Naive B cell (primary cell): ENCODE data around the gene FMNL3. TPM values are rescaled to one million over a fixed set of nuclear protein-coding genes. Genes with fewer than 3 reads are reported as not detected.
"Not testable (repeated sequence)": the region's sequence is repeated elsewhere in the genome, so short reads cannot be mapped to it uniquely, and the experiment has no call there.

Experiments
- ATAC-seq, 2 donors: fragments of 150-1000 bp; cut with Tn5 transposase; 2 replicates each; pipeline ENCODE4 v1.10.0; 2021; ENCODE audit warnings: low read depth in 2 of 2, mild to moderate bottlenecking in 2 of 2, moderate library complexity in 2 of 2
- DNase-seq: peaks from one replicate; pipeline ENCODE4 v3.0.0; 2022
- H3K27ac Mint-ChIP-seq, 6 donors: one replicate each; pipeline ENCODE4 v1.8.0; 2020 to 2022; ENCODE audit warnings: mild to moderate bottlenecking in 6 of 6, mixed read lengths in 6 of 6, moderate library complexity in 5 of 6, inconsistent platforms in 2 of 6
- H3K27me3 Mint-ChIP-seq, 3 donors: one replicate each; pipeline ENCODE4 v1.8.0; 2021 to 2022; ENCODE audit warnings: mixed read lengths in 3 of 3, mild to moderate bottlenecking in 1 of 3
- H3K36me3 Mint-ChIP-seq, 2 donors: one replicate each; pipeline ENCODE4 v1.8.0; 2020 to 2022; ENCODE audit warnings: mixed read lengths in 2 of 2, inconsistent platforms in 1 of 2, mild to moderate bottlenecking in 1 of 2
- H3K4me1 Mint-ChIP-seq, 3 donors: one replicate each; pipeline ENCODE4 v1.8.0; 2020 to 2022; ENCODE audit warnings: mixed read lengths in 3 of 3, inconsistent platforms in 1 of 3, mild to moderate bottlenecking in 1 of 3, moderate library complexity in 1 of 3
- H3K4me3 Mint-ChIP-seq, 8 donors: one replicate each; pipeline ENCODE4 v1.8.0; 2020 to 2022; ENCODE audit warnings: mild to moderate bottlenecking in 8 of 8, mixed read lengths in 8 of 8, moderate library complexity in 8 of 8, inconsistent platforms in 2 of 8
- H3K9me3 Mint-ChIP-seq, 7 donors: one replicate each; pipeline ENCODE4 v1.8.0; 2020 to 2022; ENCODE audit warnings: mixed read lengths in 7 of 7, mild to moderate bottlenecking in 5 of 7, inconsistent platforms in 2 of 7, moderate library complexity in 1 of 7
- polyA plus RNA-seq, 6 donors: library from polyadenylated mRNA; unstranded; fragments of 300-500 nt; fragmentation: Illumina TruSeq; gene quantifications; one replicate each; pipeline ENCODE4 v1.2.3, GENCODE V29; 2021; ENCODE audit warnings: low read depth in 6 of 6

Gene FMNL3
- polyA plus RNA-seq, 6 donors from 2014 or later: 1.6 to 18.3 (median 15.2) TPM

DNA sequence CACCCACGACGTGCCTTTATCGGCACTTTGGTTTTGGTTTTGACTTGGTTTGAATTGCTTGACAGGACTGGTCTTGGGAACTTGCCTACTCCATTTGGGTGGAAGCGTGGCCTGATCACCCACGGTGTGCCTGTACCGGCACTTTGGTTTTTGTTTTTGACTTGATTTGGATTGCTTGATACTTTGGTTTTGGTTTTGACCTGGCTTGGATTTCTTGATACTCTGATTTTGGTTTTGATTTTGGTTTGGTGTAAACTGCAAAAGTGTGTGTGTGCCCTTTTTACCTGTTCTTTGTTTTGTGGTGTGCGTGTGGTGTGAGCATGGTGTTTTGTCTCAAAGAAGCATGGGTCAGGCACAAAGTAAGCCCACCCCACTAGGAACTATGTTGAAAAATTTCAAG is 27.7 kb upstream of the FMNL3 start:
- not testable (repeated sequence) for ATAC-seq, H3K27ac Mint-ChIP-seq, DNase-seq, H3K4me1 Mint-ChIP-seq, H3K4me3 Mint-ChIP-seq
- Mint-ChIP-seq H3K36me3 (peaks cover 0 to 12% of the 10 kb centered on the region in 2 donors), H3K27me3 (peaks cover 4 to 21% (median 17%) of the 10 kb centered on the region in 3 donors), H3K9me3 (peaks cover 5 to 12% (median 9%) of the 10 kb centered on the region in 7 donors)

DNA sequence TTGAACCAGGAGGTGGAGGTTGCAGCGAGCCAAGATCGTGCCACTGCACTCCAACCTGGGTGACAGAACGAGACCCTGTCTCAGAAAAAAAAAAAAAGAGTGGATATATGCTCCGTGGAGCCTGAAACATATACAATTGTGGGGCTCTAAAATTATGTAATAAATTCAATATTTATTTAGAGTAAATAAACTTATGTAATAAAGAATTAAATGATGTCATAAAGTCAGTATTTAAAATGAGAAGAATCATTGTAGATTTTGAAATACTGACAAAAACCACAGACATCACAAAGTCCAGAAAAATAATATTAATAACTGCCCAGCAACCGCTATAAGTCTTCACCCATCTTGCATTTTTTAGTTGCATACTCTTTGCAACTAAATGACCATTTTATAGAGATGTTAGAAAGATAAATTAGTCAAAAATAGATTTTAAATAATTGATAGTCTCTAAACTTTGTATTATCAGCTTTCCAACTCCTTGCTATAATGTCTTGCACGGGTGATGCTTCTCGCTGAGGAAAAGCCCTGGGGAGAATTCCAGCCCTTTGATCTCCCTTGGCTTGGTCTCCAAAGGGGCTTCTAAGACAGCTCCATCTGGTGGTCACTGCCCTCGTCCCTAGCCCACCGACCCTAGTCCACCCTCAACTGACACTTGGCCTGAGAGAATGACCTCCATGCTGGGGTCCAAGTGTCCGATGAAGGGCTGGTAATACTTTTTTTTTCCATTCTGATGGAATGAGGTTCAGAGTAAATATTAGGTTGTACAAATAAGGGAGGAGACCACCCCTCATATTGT is 26.2 kb upstream of the FMNL3 start:
- Mint-ChIP-seq H3K27ac (no peak overlapping the region), H3K36me3 (peaks cover 0 to 12% of the 10 kb centered on the region in 2 donors), H3K9me3 (peaks cover 5 to 12% (median 9%) of the 10 kb centered on the region in 7 donors), H3K4me1 (peaks cover 0 to 4% (median 0%) of the 10 kb centered on the region in 3 donors), H3K4me3 (no peak overlapping the region), H3K27me3 (peaks cover 4 to 21% (median 17%) of the 10 kb centered on the region in 3 donors)
- ATAC-seq (no peak), DNase-seq (no peak)

GRCh38 chr12:49730568-49731101 is 23.4 kb upstream of the FMNL3 start:
- H3K27me3 Mint-ChIP-seq: peaks cover 7 to 34% (median 31%) of the 10 kb centered on the region in 3 donors
- H3K36me3 Mint-ChIP-seq: peaks cover 0 to 11% of the 10 kb centered on the region in 2 donors
- no peak overlapping the region for H3K27ac Mint-ChIP-seq
- DNase-seq (no peak), ATAC-seq (no peak)
- H3K4me3 Mint-ChIP-seq: no peak overlapping the region
- H3K9me3 Mint-ChIP-seq: peaks cover 8 to 14% (median 9%) of the 10 kb centered on the region in 7 donors
- H3K4me1 Mint-ChIP-seq: peaks cover 0 to 4% (median 0%) of the 10 kb centered on the region in 3 donors

GRCh38 chr12:49730050-49730449 is 22.8 kb upstream of the FMNL3 start:
- Mint-ChIP-seq H3K36me3 (peaks cover 0 to 5% of the 10 kb centered on the region in 2 donors), H3K27me3 (peaks cover 7 to 29% (median 28%) of the 10 kb centered on the region in 3 donors), H3K27ac (no peak overlapping the region), H3K9me3 (peaks cover 4 to 8% (median 4%) of the 10 kb centered on the region in 7 donors), H3K4me3 (no peak overlapping the region), H3K4me1 (peaks cover 0 to 3% (median 0%) of the 10 kb centered on the region in 3 donors)
- ATAC-seq: no peak
- DNase-seq: no peak

DNA sequence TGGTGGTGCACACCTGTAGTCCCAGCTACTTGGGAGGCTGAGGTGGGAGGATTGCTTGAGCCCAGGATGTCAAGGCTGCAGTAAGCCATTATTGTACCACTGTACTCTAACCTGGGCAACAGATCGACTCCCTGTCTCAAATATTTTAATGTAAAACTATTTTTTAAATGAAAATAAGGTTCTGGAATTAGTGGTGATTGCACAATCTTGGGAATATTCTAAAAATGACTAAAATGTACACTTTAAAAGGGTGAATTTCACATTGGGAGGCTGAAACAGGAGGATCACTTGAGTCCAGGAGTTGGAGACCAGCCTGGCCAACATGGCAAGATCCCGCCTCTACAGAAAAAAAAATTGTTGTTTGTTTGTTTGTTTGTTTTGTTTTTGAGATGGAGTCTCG is 21.2 kb upstream of the FMNL3 start:
- no peak overlapping the region for H3K27ac Mint-ChIP-seq
- no peak for DNase-seq
- no peak overlapping the region for H3K4me3 Mint-ChIP-seq
- peaks cover 7 to 34% (median 26%) of the 10 kb centered on the region in 3 donors for H3K27me3 Mint-ChIP-seq
- peaks cover 0 to 5% (median 0%) of the 10 kb centered on the region in 7 donors for H3K9me3 Mint-ChIP-seq
- H3K36me3 Mint-ChIP-seq: no peaks in the 10 kb centered on the region
- no peaks in the 10 kb centered on the region for H3K4me1 Mint-ChIP-seq
- ATAC-seq: no peak

DNA sequence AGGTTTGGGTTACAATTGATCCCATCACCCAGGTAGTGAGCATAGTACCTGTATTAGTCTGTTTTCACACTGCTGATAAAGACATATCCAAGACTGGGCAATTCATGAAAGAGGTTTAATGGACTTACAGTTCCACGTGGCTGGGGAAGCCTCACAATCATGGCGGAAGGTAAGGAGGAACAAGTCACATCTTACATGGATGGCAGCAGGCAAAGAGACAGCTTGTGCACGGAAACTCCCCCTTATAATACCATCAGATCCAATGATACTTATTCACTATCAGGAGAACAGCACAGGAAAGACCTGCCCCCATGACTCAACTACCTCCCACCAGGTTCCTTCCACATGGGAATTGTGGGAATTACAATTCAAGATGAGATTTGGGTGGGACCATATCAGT is 14.2 kb upstream of the FMNL3 start:
- ATAC-seq, DNase-seq, H3K36me3 Mint-ChIP-seq, H3K4me1 Mint-ChIP-seq, H3K9me3 Mint-ChIP-seq, H3K27ac Mint-ChIP-seq: not testable (repeated sequence)
- Mint-ChIP-seq H3K4me3 (peak overlapping the region in 1 of 8 donors; percentile 25), H3K27me3 (peaks cover 4 to 15% (median 9%) of the 10 kb centered on the region in 3 donors)

- Mint-ChIP-seq H3K27ac (peak overlapping the region in 1 of 6 donors; percentile 87), H3K4me3 (no peak overlapping the region), H3K4me1 (peaks cover 0 to 6% (median 0%) of the 10 kb centered on the region in 3 donors), H3K27me3 (peaks cover 4 to 15% (median 9%) of the 10 kb centered on the region in 3 donors), H3K36me3 (no peaks in the 10 kb centered on the region), H3K9me3 (no peaks in the 10 kb centered on the region)
- no peak for ATAC-seq
- no peak for DNase-seq
These were observed 13.0 kb upstream of the FMNL3 start for GRCh38 chr12:49720214-49720613.

- not testable (repeated sequence) for H3K27ac Mint-ChIP-seq, H3K4me3 Mint-ChIP-seq, H3K4me1 Mint-ChIP-seq, H3K36me3 Mint-ChIP-seq, ATAC-seq, DNase-seq, H3K9me3 Mint-ChIP-seq
- peaks cover 5 to 13% (median 8%) of the 10 kb centered on the region in 3 donors for H3K27me3 Mint-ChIP-seq
These were observed 10.6 kb upstream of the FMNL3 start for GRCh38 chr12:49717800-49718199.

GRCh38 chr12:49716553-49716952 is 9.3 kb upstream of the FMNL3 start:
- Mint-ChIP-seq H3K36me3 (no peaks in the 10 kb centered on the region), H3K4me1 (peaks cover 0 to 6% (median 0%) of the 10 kb centered on the region in 3 donors), H3K27me3 (peaks cover 8 to 22% (median 12%) of the 10 kb centered on the region in 3 donors), H3K27ac (no peak overlapping the region), H3K4me3 (no peak overlapping the region), H3K9me3 (no peaks in the 10 kb centered on the region)
- DNase-seq (no peak), ATAC-seq (peak; percentile 63 to 76)

GRCh38 chr12:49713952-49714351 is 6.7 kb upstream of the FMNL3 start:
- H3K9me3 Mint-ChIP-seq, DNase-seq, ATAC-seq, H3K4me3 Mint-ChIP-seq, H3K27ac Mint-ChIP-seq, H3K4me1 Mint-ChIP-seq, H3K36me3 Mint-ChIP-seq: not testable (repeated sequence)
- H3K27me3 Mint-ChIP-seq: peaks cover 9 to 24% (median 12%) of the 10 kb centered on the region in 3 donors

- DNase-seq (no peak), ATAC-seq (no peak)
- H3K4me3 Mint-ChIP-seq: peak overlapping the region in 1 of 8 donors; percentile 24
- no peaks in the 10 kb centered on the region for H3K9me3 Mint-ChIP-seq
- peaks cover 5 to 18% (median 12%) of the 10 kb centered on the region in 3 donors for H3K27me3 Mint-ChIP-seq
- H3K27ac Mint-ChIP-seq: no peak overlapping the region
- peaks cover 28 to 34% (median 30%) of the 10 kb centered on the region in 3 donors for H3K4me1 Mint-ChIP-seq
- H3K36me3 Mint-ChIP-seq: no peaks in the 10 kb centered on the region
These were observed 1.6 kb upstream of the FMNL3 start for GRCh38 chr12:49708851-49709250.

DNA sequence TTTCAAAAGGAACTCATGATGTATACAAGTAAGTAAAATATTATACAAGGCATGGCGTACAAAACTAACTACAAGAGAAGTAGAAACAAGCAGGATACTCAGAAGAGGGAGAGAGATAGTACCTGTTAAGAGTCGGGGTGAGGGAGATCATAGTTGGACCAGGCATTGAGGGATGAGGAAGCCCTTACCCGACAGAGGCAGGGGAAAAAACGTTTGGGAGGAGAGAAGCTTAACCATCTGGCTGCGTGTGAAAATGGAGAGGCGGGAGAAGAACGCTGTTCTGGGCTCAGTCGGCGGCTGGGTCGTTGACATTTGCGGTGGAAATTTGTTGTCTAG is 575 bp upstream of the FMNL3 start:
- H3K4me3 Mint-ChIP-seq: peak overlapping the region; percentile 79 to 98 (median 90)
- H3K27ac Mint-ChIP-seq: peak overlapping the region in 5 of 6 donors; percentile 89 to 99 (median 91)
- no peaks in the 10 kb centered on the region for H3K9me3 Mint-ChIP-seq
- no peak for DNase-seq
- ATAC-seq: no peak
- H3K4me1 Mint-ChIP-seq: peaks cover 39 to 45% (median 39%) of the 10 kb centered on the region in 3 donors
- H3K36me3 Mint-ChIP-seq: no peaks in the 10 kb centered on the region
- H3K27me3 Mint-ChIP-seq: peaks cover 4 to 15% (median 11%) of the 10 kb centered on the region in 3 donors

DNA sequence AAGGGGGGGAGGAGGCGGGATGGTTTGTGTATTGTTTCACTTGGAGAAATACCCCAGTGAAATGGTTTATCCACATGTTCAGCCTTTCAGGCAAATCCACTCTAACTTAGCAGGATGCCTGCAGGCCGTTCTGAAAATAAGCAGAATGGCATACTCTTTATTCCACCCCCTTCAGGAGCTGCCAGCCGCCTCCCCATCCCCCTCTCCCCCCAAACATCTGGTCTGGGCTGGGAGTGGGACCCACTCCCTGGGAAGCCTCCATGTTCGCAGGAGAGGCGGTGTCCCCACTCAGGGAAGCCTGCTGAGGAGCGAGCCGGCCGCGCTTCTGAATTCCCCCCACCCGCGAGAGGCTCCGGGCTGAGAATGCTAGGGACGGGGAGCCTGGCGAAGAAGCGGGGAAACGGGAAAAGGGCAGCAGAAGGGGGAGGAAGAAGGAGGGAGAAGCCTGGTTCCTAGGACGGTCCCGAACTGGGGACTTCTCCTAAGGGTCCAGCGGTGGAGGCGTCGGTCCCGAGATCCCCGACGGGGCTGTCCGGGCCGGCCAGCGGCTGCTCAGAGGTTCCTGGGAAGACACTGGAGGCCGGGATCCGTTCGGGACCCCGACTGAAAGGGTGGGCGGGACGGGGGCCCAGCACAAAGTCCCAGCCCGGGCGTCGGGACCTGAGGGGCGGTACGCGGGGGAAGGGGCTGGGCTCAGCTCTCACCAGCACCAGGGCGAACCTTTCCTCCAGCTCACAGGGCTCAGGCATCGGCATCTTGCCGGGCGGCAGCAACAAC is 666 bp downstream of the FMNL3 start:
- H3K9me3 Mint-ChIP-seq: no peaks in the 10 kb centered on the region
- ATAC-seq: peak; percentile 27 to 29
- H3K4me3 Mint-ChIP-seq: peak overlapping the region; percentile 89 to 98 (median 93)
- peaks cover 49 to 57% (median 52%) of the 10 kb centered on the region in 3 donors for H3K4me1 Mint-ChIP-seq
- no peak for DNase-seq
- H3K27me3 Mint-ChIP-seq: peaks cover 0 to 8% (median 6%) of the 10 kb centered on the region in 3 donors
- H3K36me3 Mint-ChIP-seq: no peaks in the 10 kb centered on the region
- H3K27ac Mint-ChIP-seq: peak overlapping the region; percentile 78 to 98 (median 93)
